GM23338 (cell line): ENCODE results near the gene DAGLB. TPM values are rescaled to one million over a fixed set of nuclear protein-coding genes. Genes with fewer than 3 reads are reported as not detected.

Experiments used
- ATAC-seq: fragments of 200-7000 bp; cut with Tn5 transposase; 3 replicates; pipeline ENCODE4 v1.9.1; 2020
- DNase-seq: peaks from one replicate; pipeline ENCODE4 v3.0.0-alpha.2; 2015; ENCODE audit warnings: low spot score
- H2AFZ ChIP-seq: fragments of 200-600 bp; sonication (generic); 2 replicates; pipeline ENCODE4 v1.8.0; 2016; ENCODE audit warnings: antibody characterized with exemption, mild to moderate bottlenecking, moderate library complexity
- H3F3A ChIP-seq: fragments of 200-600 bp; sonication (generic); replicated peaks from 2 replicates; pipeline ENCODE4 v1.8.0; 2017; ENCODE audit warnings: antibody characterized with exemption, mixed run types, low read depth
- H3K27ac ChIP-seq: fragments of 200-600 bp; sonication (generic); 2 replicates; pipeline ENCODE4 v1.6.1; 2016; ENCODE audit warnings: low read depth
- H3K27me3 ChIP-seq: fragments of 200-600 bp; sonication (generic); 2 replicates; pipeline ENCODE4 v1.8.0; 2016; ENCODE audit warnings: mild to moderate bottlenecking, mixed run types, moderate library complexity; ENCODE audit not compliant: insufficient read depth
- H3K36me3 ChIP-seq: fragments of 200-600 bp; sonication (generic); 2 replicates; pipeline ENCODE4 v1.8.0; 2016; ENCODE audit warnings: mild to moderate bottlenecking; ENCODE audit not compliant: insufficient read depth
- H3K4me1 ChIP-seq: fragments of 200-600 bp; sonication (generic); 2 replicates; pipeline ENCODE4 v1.8.0; 2016; ENCODE audit warnings: mild to moderate bottlenecking, moderate library complexity; ENCODE audit not compliant: insufficient read depth
- H3K4me2 ChIP-seq: fragments of 200-600 bp; sonication (generic); 2 replicates; pipeline ENCODE4 v1.7.1; 2017; ENCODE audit warnings: mixed run types
- H3K4me3 ChIP-seq: fragments of 200-600 bp; sonication (generic); 2 replicates; pipeline ENCODE4 v1.6.1; 2016; ENCODE audit warnings: mixed run types
- H3K79me2 ChIP-seq: fragments of 200-600 bp; sonication (generic); replicated peaks from 2 replicates; pipeline ENCODE4 v1.8.0; 2017; ENCODE audit warnings: mild to moderate bottlenecking; ENCODE audit not compliant: insufficient read depth
- H3K9me2 ChIP-seq: fragments of 200-600 bp; sonication (generic); 2 replicates; pipeline ENCODE4 v1.8.0; 2017; ENCODE audit not compliant: insufficient read depth
- H4K20me1 ChIP-seq: fragments of 200-600 bp; sonication (generic); replicated peaks from 2 replicates; pipeline ENCODE4 v1.8.0; 2017; ENCODE audit warnings: mild to moderate bottlenecking; ENCODE audit not compliant: insufficient read depth
- H3K27ac Mint-ChIP-seq: 2 replicates; pipeline ENCODE4 v1.8.0; 2020; ENCODE audit warnings: inconsistent platforms, mild to moderate bottlenecking, moderate library complexity, mixed read lengths
- H3K27me3 Mint-ChIP-seq: 3 replicates; pipeline ENCODE4 v1.8.0; 2022; ENCODE audit warnings: low read depth, mild to moderate bottlenecking, moderate library complexity, mixed read lengths, inconsistent platforms; ENCODE audit not compliant: insufficient read depth, poor library complexity
- H3K36me3 Mint-ChIP-seq: 3 replicates; pipeline ENCODE4 v1.8.0; 2021; ENCODE audit warnings: low read depth, mild to moderate bottlenecking, inconsistent platforms, moderate library complexity, mixed read lengths
- H3K4me1 Mint-ChIP-seq: 3 replicates; pipeline ENCODE4 v1.8.0; 2020; ENCODE audit warnings: mild to moderate bottlenecking, inconsistent platforms, mixed read lengths
- H3K4me3 Mint-ChIP-seq: 3 replicates; pipeline ENCODE4 v1.8.0; 2021; ENCODE audit warnings: moderate library complexity, mild to moderate bottlenecking, inconsistent platforms, mixed read lengths
- H3K9me3 Mint-ChIP-seq: 3 replicates; pipeline ENCODE4 v1.8.0; 2020; ENCODE audit warnings: moderate library complexity, mild to moderate bottlenecking, inconsistent platforms, mixed read lengths
- CREB1 ChIP-seq: fragments of 250-450 bp; sonication (Bioruptor Pico); IDR thresholded peaks from 2 replicates; pipeline ENCODE4 v1.5.0; 2020; ENCODE audit warnings: low read depth, mild to moderate bottlenecking, moderate library complexity
- EZH2 ChIP-seq: fragments of 200-600 bp; sonication (generic); IDR thresholded peaks from one replicate; pipeline ENCODE4 v1.8.0; 2017; ENCODE audit warnings: antibody characterized with exemption, mild to moderate bottlenecking, low read depth; ENCODE audit not compliant: unreplicated experiment
- EZH2phosphoT487 ChIP-seq: fragments of 200-600 bp; sonication (generic); IDR thresholded peaks from one replicate; pipeline ENCODE4 v1.8.1; 2018; ENCODE audit warnings: antibody characterized with exemption; ENCODE audit not compliant: unreplicated experiment
- JUNB ChIP-seq: IDR thresholded peaks from one replicate; pipeline ENCODE4 v1.6.1; 2016; ENCODE audit warnings: antibody characterized with exemption; ENCODE audit not compliant: unreplicated experiment
- POLR2AphosphoS5 ChIP-seq: IDR thresholded peaks from 2 replicates; pipeline ENCODE4 v1.6.1; 2016; ENCODE audit warnings: antibody characterized with exemption, low read depth
- STAT1 ChIP-seq: IDR thresholded peaks from one replicate; pipeline ENCODE4 v1.6.1; 2016; ENCODE audit warnings: antibody characterized with exemption; ENCODE audit not compliant: unreplicated experiment
- ZNF331 ChIP-seq: fragments of 250-450 bp; sonication (Bioruptor Pico); IDR thresholded peaks from 2 replicates; pipeline ENCODE4 v1.5.0; 2020; ENCODE audit warnings: low read depth, mild to moderate bottlenecking, moderate library complexity
- polyA plus RNA-seq: library from polyadenylated mRNA; unstranded; fragments of >200 nt; fragmentation: Nextera tagmentation; extraction: Ambion mirVana; gene quantifications from 2 replicates; pipeline ENCODE4 v1.2.1, GENCODE V29; 2016
- total RNA-seq: library from RNA; depleted of rRNA; stranded (reverse); fragments of >200 nt; shearing (Covaris generic); gene quantifications from 2 replicates; pipeline ENCODE4 v1.2.3, GENCODE V29; 2014
- TF ChIP-seq, protein P1 (sequence below): IDR thresholded peaks from 2 replicates; pipeline ENCODE4 v1.6.1; 2016; ENCODE audit warnings: antibody characterized with exemption
- TF ChIP-seq, protein P2 (sequence below): IDR thresholded peaks from one replicate; pipeline ENCODE4 v1.6.1; 2018; ENCODE audit warnings: antibody characterized with exemption; ENCODE audit not compliant: unreplicated experiment

DAGLB gene
- total and polyA plus RNA-seq, 2 experiments from 2014 or later = 13.8 to 26.0 TPM

DNA sequence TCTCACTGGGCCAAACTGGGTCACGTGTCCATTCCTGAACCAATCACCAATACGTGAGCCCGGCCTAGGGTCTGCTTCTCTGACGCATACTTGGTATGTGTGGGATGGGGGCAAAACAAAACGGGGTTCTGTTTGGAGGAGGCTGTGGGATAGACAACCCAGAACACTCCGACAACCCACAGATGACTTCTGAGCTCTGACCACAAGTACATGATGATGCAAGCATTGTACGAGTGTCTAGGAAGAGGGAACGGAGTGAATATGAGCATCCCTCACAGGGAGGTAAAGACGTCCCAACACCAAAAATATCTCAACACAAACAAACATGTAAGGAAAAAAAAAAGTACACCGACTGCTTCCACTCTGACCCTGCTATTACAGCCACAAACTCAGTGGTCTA is 5.6 kb downstream of the DAGLB start (continued):
- TF ChIP-seq EZH2 (no peak), STAT1 (no peak), POLR2AphosphoS5 (no peak), ZNF331 (no peak), CREB1 (CRISPR knock-in tag) (no peak), JUNB (no peak), EZH2phosphoT487 (no peak)
- TF ChIP-seq, protein P1, sequence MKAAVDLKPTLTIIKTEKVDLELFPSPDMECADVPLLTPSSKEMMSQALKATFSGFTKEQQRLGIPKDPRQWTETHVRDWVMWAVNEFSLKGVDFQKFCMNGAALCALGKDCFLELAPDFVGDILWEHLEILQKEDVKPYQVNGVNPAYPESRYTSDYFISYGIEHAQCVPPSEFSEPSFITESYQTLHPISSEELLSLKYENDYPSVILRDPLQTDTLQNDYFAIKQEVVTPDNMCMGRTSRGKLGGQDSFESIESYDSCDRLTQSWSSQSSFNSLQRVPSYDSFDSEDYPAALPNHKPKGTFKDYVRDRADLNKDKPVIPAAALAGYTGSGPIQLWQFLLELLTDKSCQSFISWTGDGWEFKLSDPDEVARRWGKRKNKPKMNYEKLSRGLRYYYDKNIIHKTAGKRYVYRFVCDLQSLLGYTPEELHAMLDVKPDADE = no peak
- TF ChIP-seq, protein P2, sequence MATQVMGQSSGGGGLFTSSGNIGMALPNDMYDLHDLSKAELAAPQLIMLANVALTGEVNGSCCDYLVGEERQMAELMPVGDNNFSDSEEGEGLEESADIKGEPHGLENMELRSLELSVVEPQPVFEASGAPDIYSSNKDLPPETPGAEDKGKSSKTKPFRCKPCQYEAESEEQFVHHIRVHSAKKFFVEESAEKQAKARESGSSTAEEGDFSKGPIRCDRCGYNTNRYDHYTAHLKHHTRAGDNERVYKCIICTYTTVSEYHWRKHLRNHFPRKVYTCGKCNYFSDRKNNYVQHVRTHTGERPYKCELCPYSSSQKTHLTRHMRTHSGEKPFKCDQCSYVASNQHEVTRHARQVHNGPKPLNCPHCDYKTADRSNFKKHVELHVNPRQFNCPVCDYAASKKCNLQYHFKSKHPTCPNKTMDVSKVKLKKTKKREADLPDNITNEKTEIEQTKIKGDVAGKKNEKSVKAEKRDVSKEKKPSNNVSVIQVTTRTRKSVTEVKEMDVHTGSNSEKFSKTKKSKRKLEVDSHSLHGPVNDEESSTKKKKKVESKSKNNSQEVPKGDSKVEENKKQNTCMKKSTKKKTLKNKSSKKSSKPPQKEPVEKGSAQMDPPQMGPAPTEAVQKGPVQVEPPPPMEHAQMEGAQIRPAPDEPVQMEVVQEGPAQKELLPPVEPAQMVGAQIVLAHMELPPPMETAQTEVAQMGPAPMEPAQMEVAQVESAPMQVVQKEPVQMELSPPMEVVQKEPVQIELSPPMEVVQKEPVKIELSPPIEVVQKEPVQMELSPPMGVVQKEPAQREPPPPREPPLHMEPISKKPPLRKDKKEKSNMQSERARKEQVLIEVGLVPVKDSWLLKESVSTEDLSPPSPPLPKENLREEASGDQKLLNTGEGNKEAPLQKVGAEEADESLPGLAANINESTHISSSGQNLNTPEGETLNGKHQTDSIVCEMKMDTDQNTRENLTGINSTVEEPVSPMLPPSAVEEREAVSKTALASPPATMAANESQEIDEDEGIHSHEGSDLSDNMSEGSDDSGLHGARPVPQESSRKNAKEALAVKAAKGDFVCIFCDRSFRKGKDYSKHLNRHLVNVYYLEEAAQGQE = no peak

DNA sequence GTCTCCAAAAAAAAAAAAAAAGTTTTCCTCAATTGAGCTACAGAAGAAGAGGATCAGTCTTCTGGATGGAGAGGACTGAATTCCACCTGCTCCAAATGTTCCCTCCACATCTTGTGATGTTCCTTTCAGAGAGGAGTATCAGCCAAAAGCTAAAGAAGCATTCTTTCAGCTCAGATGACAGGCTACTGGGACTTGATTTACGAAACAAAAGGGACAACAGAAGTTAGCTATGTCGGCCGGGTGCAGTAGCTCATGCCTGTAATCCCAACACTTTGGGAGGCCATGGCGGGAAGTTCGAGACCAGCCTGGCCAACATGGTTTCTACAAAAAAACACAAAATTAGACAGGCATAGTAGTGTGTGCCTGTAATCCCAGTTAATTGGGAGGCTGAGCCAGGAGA is 7.4 kb downstream of the DAGLB start:
- no peaks in the 10 kb centered on the region; the same call in 2 of the 3 replicates for H3K9me3 Mint-ChIP-seq
- peaks cover 61% of the 10 kb centered on the region for H3K36me3 Mint-ChIP-seq
- peaks cover 13% of the 10 kb centered on the region for H3K27me3 Mint-ChIP-seq
- peaks cover 41% of the 10 kb centered on the region for H4K20me1 ChIP-seq
- peaks cover 8% of the 10 kb centered on the region; the same call in 1 of the 2 replicates for H3F3A ChIP-seq
- no peak overlapping the region for H2AFZ ChIP-seq
- H3K4me2 ChIP-seq = no peak overlapping the region
- H3K27me3 ChIP-seq = no peaks in the 10 kb centered on the region
- H3K27ac ChIP-seq = no peak overlapping the region
- H3K4me1 Mint-ChIP-seq = peaks cover 14% of the 10 kb centered on the region; the same call in 2 of the 3 replicates
- H3K79me2 ChIP-seq = peaks cover 94% of the 10 kb centered on the region
- ATAC-seq = peak; percentile 38
- H3K4me3 ChIP-seq = no peak overlapping the region
- H3K4me3 Mint-ChIP-seq = no peak overlapping the region
- peaks cover 20% of the 10 kb centered on the region for H3K36me3 ChIP-seq
- no peak overlapping the region for H3K27ac Mint-ChIP-seq
- H3K4me1 ChIP-seq = peaks cover 5% of the 10 kb centered on the region
- H3K9me2 ChIP-seq = no peaks in the 10 kb centered on the region
- DNase-seq = peak; percentile 49
- TF ChIP-seq STAT1 (no peak), EZH2 (no peak)
- TF ChIP-seq, protein P2 = no peak
- TF ChIP-seq, protein P1 = no peak
